Measurements from ENCODE around the gene RPS6KA5. TPM values are rescaled to one million over a fixed set of nuclear protein-coding genes. Genes with fewer than 3 reads are reported as not detected.

Gene RPS6KA5
- total and polyA plus RNA-seq, 8 donors: 4.2 to 10.8 (median 9.2) TPM

DNA sequence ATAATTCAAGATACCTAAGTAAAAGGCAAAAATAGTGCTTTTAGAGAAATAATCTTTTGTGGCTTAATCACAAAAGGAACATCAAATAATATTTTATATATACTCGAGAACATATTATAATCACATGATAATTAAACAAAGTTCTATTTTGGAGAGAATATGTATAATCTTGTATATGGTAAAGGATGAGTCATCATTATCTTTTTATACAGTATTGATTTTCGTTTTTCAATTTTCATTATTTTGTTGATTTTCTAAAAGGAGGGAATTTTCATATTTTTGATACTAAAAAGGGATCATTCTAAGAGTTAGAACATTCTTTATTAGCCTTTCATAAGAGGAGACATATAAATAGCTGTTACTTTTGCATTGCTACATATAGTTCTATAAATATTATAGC, 166.9 kb downstream of the RPS6KA5 start:
- no peaks in the 10 kb centered on the region for H3K9me3 ChIP-seq
- DNase-seq (no peak), ATAC-seq (no peak)
- no peak overlapping the region for H3K4me3 ChIP-seq
- intact Hi-C loops (cut with DNase I): no loop called here
- H3K4me1 ChIP-seq: no peaks in the 10 kb centered on the region
- peaks cover 0 to 5% of the 10 kb centered on the region in 2 donors for H3K36me3 ChIP-seq
- H3K27ac ChIP-seq: no peak overlapping the region
- no peaks in the 10 kb centered on the region for H3K27me3 ChIP-seq
- TF ChIP-seq, protein P1, sequence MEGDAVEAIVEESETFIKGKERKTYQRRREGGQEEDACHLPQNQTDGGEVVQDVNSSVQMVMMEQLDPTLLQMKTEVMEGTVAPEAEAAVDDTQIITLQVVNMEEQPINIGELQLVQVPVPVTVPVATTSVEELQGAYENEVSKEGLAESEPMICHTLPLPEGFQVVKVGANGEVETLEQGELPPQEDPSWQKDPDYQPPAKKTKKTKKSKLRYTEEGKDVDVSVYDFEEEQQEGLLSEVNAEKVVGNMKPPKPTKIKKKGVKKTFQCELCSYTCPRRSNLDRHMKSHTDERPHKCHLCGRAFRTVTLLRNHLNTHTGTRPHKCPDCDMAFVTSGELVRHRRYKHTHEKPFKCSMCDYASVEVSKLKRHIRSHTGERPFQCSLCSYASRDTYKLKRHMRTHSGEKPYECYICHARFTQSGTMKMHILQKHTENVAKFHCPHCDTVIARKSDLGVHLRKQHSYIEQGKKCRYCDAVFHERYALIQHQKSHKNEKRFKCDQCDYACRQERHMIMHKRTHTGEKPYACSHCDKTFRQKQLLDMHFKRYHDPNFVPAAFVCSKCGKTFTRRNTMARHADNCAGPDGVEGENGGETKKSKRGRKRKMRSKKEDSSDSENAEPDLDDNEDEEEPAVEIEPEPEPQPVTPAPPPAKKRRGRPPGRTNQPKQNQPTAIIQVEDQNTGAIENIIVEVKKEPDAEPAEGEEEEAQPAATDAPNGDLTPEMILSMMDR (IDR thresholded peaks at IDR 0.05): no peak

DNA sequence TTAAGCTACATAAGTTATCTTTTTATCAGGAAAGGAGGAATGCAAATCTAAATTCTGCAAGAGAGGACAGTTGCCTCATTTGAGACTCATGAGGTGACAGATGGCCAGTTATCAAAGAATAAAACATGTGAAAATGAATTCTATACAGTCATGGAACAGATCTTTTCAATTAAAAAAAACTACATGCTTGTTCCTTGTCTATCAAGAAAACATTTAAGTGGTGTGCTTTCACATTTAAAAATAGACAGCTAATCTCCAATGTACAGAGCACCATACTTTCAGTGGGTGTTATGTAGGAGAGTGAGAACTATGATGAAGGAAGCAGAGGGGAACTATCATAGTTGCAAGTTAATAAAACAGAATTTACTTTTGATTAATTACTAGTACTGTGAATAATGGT, 167.5 kb downstream of the RPS6KA5 start:
- TF ChIP-seq, protein P1 (IDR thresholded peaks at IDR 0.05): no peak
- H3K4me3 ChIP-seq: no peak overlapping the region
- H3K27me3 ChIP-seq: no peaks in the 10 kb centered on the region
- H3K27ac ChIP-seq: no peak overlapping the region
- H3K9me3 ChIP-seq: no peaks in the 10 kb centered on the region
- no peaks in the 10 kb centered on the region for H3K4me1 ChIP-seq
- intact Hi-C loops (cut with DNase I): no loop called here
- no peak for ATAC-seq
- H3K36me3 ChIP-seq: peaks cover 0 to 4% of the 10 kb centered on the region in 2 donors
- no peak for DNase-seq

DNA sequence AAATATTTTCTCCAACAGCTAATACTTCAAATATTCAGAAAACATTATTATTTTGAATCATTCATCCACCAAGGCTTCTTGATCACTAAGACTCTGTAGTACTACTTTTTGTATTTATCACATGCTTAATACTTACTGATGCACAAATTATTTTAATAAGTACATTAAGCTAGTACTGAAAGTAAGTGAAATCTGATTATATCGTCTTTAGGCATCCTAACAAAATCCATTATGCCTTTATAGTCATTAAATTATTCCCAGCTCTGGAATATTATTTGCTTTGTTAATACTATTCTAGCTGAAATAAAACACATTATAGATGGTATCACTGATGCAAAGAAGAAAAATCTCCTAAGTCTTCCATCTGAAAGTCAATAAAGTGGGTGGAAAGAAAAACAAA, 169.1 kb downstream of the RPS6KA5 start:
- H3K4me1 ChIP-seq: no peaks in the 10 kb centered on the region
- intact Hi-C loops (cut with DNase I): no loop called here
- no peaks in the 10 kb centered on the region for H3K27me3 ChIP-seq
- ATAC-seq: no peak
- H3K27ac ChIP-seq: no peak overlapping the region
- TF ChIP-seq, protein P1 (IDR thresholded peaks at IDR 0.05): no peak
- H3K9me3 ChIP-seq: no peaks in the 10 kb centered on the region
- no peak for DNase-seq
- no peaks in the 10 kb centered on the region for H3K36me3 ChIP-seq
- no peak overlapping the region for H3K4me3 ChIP-seq

DNA sequence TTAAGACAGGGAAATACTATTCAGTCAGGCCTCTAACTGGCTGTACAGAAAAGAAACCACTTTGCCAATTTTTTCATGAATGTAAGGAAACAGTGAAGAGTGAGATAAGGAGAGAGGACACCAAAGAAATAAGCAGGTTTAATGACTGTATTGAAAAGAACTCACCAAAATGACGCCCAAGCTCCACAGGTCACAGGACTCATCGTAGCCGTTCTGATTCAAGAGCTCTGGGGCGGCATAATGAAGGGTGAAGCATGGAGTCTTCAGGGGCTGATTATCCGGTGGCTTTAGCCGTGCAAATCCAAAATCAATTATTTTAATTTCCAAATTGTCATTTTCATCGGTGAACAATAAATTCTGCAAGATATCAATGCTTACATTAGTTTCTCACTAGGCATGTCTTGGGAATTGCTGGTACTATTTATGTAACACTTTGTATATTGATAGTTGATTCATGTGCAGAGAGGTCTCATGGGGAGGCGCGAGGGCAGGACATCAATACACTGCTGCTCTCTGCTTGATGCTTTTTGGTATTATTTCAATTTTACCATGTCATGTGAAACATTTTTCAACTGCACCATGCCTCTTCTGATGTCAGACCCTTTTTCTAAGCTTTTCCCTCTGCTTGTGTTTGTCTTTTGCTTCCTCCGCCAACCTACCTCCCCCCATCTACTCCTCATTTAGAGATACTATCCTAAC, 170.0 kb downstream of the RPS6KA5 start:
- TF ChIP-seq, protein P1 (IDR thresholded peaks at IDR 0.05): no peak
- Histone ChIP-seq H3K9me3 (no peaks in the 10 kb centered on the region), H3K36me3 (no peaks in the 10 kb centered on the region)

DNA sequence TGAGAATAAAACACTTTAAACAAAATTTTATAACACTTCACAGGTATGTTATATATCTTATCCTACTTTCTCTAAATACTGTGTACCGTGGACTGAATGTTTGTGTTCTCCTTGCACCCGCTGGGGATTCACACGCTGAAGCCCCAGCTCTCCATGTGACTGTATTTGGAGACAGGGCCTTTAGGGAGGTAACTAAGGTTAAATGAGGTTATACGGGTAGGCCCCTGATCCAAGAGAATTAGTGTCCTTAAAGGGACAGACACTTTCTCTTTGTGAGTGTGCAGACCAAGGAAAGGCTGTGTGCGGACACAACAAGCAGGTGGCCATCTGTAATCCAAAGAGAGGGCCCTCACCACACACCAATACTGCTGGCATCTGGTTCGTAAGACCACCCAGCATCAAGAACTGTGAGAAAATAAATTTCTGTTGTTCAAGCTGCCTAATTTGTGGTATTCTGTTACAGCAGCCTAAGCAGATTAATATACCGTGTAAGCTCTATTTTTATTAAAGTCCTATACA, 174.1 kb downstream of the RPS6KA5 start:
- no peak overlapping the region for H3K27ac ChIP-seq
- H3K9me3 ChIP-seq: peaks cover 0 to 5% of the 10 kb centered on the region in 2 donors
- H3K27me3 ChIP-seq: no peaks in the 10 kb centered on the region
- H3K4me1 ChIP-seq: no peaks in the 10 kb centered on the region
- H3K36me3 ChIP-seq: no peaks in the 10 kb centered on the region
- H3K4me3 ChIP-seq: no peak overlapping the region
- DNase-seq (no peak), ATAC-seq (no peak)
- TF ChIP-seq, protein P1 (IDR thresholded peaks at IDR 0.05): no peak
- intact Hi-C loops (cut with DNase I): no loop called here

More for the DNA sequence above, 170.0 kb downstream of the RPS6KA5 start:
- Histone ChIP-seq H3K4me1 (no peaks in the 10 kb centered on the region), H3K27ac (no peak overlapping the region), H3K27me3 (no peaks in the 10 kb centered on the region), H3K4me3 (no peak overlapping the region)
- no peak for DNase-seq
- ATAC-seq: no peak
- intact Hi-C loops (cut with DNase I): no loop called here
